Lung (tissue), 12 donors: ENCODE measurements around the gene ACLY. TPM values are rescaled to one million over a fixed set of nuclear protein-coding genes. Genes with fewer than 3 reads are reported as not detected.

ENCODE experiments used
- ATAC-seq: fragments of 200-7000 bp; cut with Tn5 transposase; one replicate; pipeline ENCODE4 v1.9.1; 2020; ENCODE audit warnings: moderate number of reproducible peaks; ENCODE audit not compliant: insufficient read depth, low FRiP score
- DNase-seq, 3 donors: peaks; one replicate each; pipeline ENCODE4 v3.0.0-alpha.2; 2013 to 2017
- H3K27ac ChIP-seq, 2 donors: one replicate each; pipeline ENCODE4 v1.5.1; 2013; ENCODE audit warnings: mild to moderate bottlenecking in 2 of 2, moderate library complexity in 2 of 2, control low read depth in 1 of 2, inconsistent platforms in 1 of 2, low read depth in 1 of 2, low read length in 1 of 2
- H3K27me3 ChIP-seq, 3 donors: one replicate each; pipeline ENCODE4 v1.5.1; 2013; ENCODE audit warnings: low read length in 2 of 3; ENCODE audit not compliant: control insufficient read depth in 3 of 3, insufficient read depth in 3 of 3
- H3K36me3 ChIP-seq, 4 donors: one replicate each; pipeline ENCODE4 v1.5.1; 2013; ENCODE audit warnings: low read length in 4 of 4, mild to moderate bottlenecking in 1 of 4, moderate library complexity in 1 of 4; ENCODE audit not compliant: control insufficient read depth in 4 of 4, insufficient read depth in 4 of 4
- H3K4me1 ChIP-seq, 5 donors: one replicate each; pipeline ENCODE4 v1.5.1; 2013; ENCODE audit warnings: low read length in 5 of 5, mild to moderate bottlenecking in 2 of 5, moderate library complexity in 1 of 5; ENCODE audit not compliant: control insufficient read depth in 5 of 5, insufficient read depth in 5 of 5
- H3K4me3 ChIP-seq: one replicate; pipeline ENCODE4 v1.5.1; 2013; ENCODE audit warnings: mild to moderate bottlenecking, control low read depth, moderate library complexity
- H3K9ac ChIP-seq, 2 donors: one replicate each; pipeline ENCODE4 v1.5.1; 2013; ENCODE audit warnings: low read length in 2 of 2, control low read depth in 1 of 2; ENCODE audit not compliant: insufficient read depth in 1 of 2
- H3K9me3 ChIP-seq, 4 donors: one replicate each; pipeline ENCODE4 v1.5.1; 2013; ENCODE audit warnings: low read length in 3 of 4, mild to moderate bottlenecking in 1 of 4, moderate library complexity in 1 of 4; ENCODE audit not compliant: control insufficient read depth in 4 of 4, insufficient read depth in 3 of 4
- WGBS, 2 donors: extraction: QIAGEN DNeasy Blood & Tissue Kit; methylation state at CpG; one replicate each; pipeline ENCODE4 v1.1.7; 2013; 5-methylcytosine and 5-hydroxymethylcytosine counted together
- polyA plus RNA-seq, 2 donors: library from polyadenylated mRNA; stranded (reverse); fragments of 200-250 nt; gene quantifications; one replicate each; pipeline ENCODE4 v1.2.1, GENCODE V29; 2013
- total RNA-seq, 2 donors: library from RNA; depleted of rRNA in 1 of 2; stranded (reverse); fragments of >200 nt in 1 of 2; gene quantifications; one replicate each; pipeline ENCODE4 v1.2.1, GENCODE V29; 2014 to 2021
- TF ChIP-seq, protein P1 (sequence below): IDR thresholded peaks from 2 replicates; pipeline ENCODE4 v1.5.1; 2012; ENCODE audit warnings: mild to moderate bottlenecking; ENCODE audit errors: control extremely low read depth, extremely low read depth
- donor health status: control.
- donor health status: control.
- donor health status: Bipolar disorder and iron deficiency.
- donor health status: healthy.
- donor health status: DM: yes; HTN: yes; CAD: no.

ACLY gene
- total and polyA plus RNA-seq, 4 donors, result 27.5 to 158 (median 79.0) TPM

DNA sequence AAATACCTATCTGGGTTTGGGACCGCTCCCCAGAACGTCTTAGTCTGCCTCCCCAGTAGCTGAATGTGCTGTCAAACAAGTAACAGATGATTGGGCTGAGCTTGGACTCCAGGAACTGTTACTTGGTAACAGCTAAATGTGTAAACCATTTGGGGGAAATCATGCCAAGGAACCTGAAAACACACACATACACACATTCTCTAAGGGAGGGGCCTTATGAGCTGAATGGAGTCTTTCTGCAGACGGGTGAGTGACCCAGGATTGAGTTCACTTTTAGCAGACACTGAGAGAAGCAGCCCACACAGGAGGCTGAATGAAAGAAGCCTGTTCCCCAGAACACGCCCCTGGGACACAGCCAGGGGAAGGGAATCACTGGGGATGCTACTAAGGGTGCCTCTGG is 1.6 kb downstream of the ACLY start:
- TF ChIP-seq, protein P1, sequence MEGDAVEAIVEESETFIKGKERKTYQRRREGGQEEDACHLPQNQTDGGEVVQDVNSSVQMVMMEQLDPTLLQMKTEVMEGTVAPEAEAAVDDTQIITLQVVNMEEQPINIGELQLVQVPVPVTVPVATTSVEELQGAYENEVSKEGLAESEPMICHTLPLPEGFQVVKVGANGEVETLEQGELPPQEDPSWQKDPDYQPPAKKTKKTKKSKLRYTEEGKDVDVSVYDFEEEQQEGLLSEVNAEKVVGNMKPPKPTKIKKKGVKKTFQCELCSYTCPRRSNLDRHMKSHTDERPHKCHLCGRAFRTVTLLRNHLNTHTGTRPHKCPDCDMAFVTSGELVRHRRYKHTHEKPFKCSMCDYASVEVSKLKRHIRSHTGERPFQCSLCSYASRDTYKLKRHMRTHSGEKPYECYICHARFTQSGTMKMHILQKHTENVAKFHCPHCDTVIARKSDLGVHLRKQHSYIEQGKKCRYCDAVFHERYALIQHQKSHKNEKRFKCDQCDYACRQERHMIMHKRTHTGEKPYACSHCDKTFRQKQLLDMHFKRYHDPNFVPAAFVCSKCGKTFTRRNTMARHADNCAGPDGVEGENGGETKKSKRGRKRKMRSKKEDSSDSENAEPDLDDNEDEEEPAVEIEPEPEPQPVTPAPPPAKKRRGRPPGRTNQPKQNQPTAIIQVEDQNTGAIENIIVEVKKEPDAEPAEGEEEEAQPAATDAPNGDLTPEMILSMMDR, result no peak
- ATAC-seq, result no peak
- peak overlapping the region in 1 of 2 donors; percentile 39 for H3K9ac ChIP-seq
- DNase-seq, result peak in 2 of 3 donors; percentile 42 to 57
- no peaks in the 10 kb centered on the region for H3K27me3 ChIP-seq
- H3K36me3 ChIP-seq, result peaks cover 6 to 15% (median 10%) of the 10 kb centered on the region in 4 donors
- peak overlapping the region; percentile 94 for H3K4me3 ChIP-seq
- 47 to 71% methylated on average over 4 of the region's 4 CpGs for WGBS, 2 donors
- H3K4me1 ChIP-seq, result peaks cover 0 to 24% (median 16%) of the 10 kb centered on the region in 5 donors
- no peaks in the 10 kb centered on the region for H3K9me3 ChIP-seq
- H3K27ac ChIP-seq, result no peak overlapping the region

DNA sequence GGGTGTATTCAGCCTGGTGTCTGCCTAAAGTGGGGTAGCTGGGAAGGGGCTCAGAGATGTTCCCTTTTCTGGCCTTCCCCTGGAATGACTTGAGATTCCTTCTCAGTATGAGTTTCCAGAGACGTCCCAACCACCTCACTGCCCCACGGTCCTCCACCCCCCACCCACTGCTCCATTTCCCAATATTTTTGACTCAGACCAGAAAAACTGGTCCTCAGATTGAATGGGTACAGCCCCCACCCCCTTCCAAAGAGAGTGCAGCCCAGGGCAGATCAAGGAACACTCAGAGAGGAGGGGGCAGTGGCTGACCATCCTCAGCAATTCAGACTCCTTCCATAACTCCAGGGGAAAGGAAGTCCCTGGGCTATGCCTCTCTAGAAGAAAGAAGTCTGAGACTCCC is 3.2 kb downstream of the ACLY start:
- peak in 1 of 3 donors; percentile 16 for DNase-seq
- 70 to 75% methylated on average over 2 of the region's 2 CpGs for WGBS, 2 donors
- no peak for ATAC-seq
- H3K9ac ChIP-seq, result no peak overlapping the region
- H3K9me3 ChIP-seq, result no peaks in the 10 kb centered on the region
- no peaks in the 10 kb centered on the region for H3K27me3 ChIP-seq
- no peak overlapping the region for H3K27ac ChIP-seq
- no peak overlapping the region for H3K4me3 ChIP-seq
- TF ChIP-seq, protein P1, result no peak
- peaks cover 0 to 24% (median 16%) of the 10 kb centered on the region in 5 donors for H3K4me1 ChIP-seq
- peaks cover 8 to 28% (median 20%) of the 10 kb centered on the region in 4 donors for H3K36me3 ChIP-seq

DNA sequence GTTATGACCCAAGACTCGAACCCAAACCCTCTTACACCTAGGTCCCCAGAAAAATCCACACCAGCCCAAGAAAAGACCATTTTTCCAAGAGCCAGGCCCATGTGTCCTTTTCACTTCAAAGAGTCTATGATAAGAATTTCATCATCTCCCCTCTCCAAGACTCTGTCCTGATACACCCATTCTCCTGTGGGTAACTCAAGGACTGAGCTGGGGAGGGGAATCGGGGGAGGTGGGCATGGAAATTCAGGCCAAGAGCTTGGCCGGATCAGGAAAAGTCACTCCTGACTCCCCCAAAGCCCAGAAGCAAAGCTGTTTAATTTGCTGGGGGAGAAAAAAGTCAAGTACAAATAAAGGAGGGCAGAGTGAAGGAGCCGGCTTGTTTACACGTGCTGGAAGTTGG is 3.7 kb downstream of the ACLY start:
- H3K36me3 ChIP-seq, result peaks cover 11 to 33% (median 23%) of the 10 kb centered on the region in 4 donors
- H3K4me1 ChIP-seq, result peaks cover 0 to 24% (median 16%) of the 10 kb centered on the region in 5 donors
- TF ChIP-seq, protein P1, result no peak
- no peak overlapping the region for H3K27ac ChIP-seq
- no peaks in the 10 kb centered on the region for H3K9me3 ChIP-seq
- WGBS, 2 donors, result 78 to 92% methylated on average over 5 of the region's 5 CpGs
- peak in 1 of 3 donors; percentile 16 for DNase-seq
- no peak overlapping the region for H3K9ac ChIP-seq
- H3K27me3 ChIP-seq, result no peaks in the 10 kb centered on the region
- no peak overlapping the region for H3K4me3 ChIP-seq
- no peak for ATAC-seq

DNA sequence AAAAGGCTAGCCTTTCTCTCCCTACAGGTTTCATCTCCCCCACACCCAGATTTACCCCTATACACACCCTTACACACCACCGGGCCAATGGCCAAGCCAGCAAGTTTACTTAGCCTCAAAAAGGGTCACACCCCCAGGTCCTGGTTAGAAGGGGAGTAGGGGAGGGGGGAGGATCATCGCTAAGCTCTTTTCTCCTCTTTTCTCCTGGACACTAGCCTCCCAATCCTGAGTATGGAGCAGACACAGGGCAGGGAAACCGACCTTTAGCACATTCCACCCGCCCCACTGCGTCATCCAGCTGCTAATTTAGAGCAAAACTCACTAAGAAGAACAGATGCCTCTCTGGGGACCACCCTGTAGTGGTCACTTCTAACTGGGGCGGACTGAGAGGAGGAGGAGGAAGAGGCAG is 4.4 kb downstream of the ACLY start:
- Histone ChIP-seq H3K27ac (no peak overlapping the region), H3K9me3 (no peaks in the 10 kb centered on the region), H3K4me1 (peaks cover 0 to 18% (median 12%) of the 10 kb centered on the region in 5 donors), H3K36me3 (peaks cover 17 to 39% (median 26%) of the 10 kb centered on the region in 4 donors), H3K9ac (no peak overlapping the region), H3K4me3 (no peak overlapping the region), H3K27me3 (no peaks in the 10 kb centered on the region)
- no peak for ATAC-seq
- peak in 1 of 3 donors; percentile 11 for DNase-seq
- TF ChIP-seq, protein P1, result no peak
- 68 to 84% methylated on average over 6 of the region's 6 CpGs for WGBS, 2 donors
